ENCODE data around the gene SCAF8. TPM values are rescaled to one million over a fixed set of nuclear protein-coding genes. Genes with fewer than 3 reads are reported as not detected.

SCAF8 gene
- total RNA-seq, 1 donor, result 47.6 TPM

GRCh38 chr6:154719433-154719832 lies 13.8 kb upstream of the SCAF8 start:
- no peak overlapping the region for H3K4me3 ChIP-seq (ENCODE audit: low read depth, low read length)
- no peak for DNase-seq (ENCODE audit: low read depth)
- TF ChIP-seq, protein P1, sequence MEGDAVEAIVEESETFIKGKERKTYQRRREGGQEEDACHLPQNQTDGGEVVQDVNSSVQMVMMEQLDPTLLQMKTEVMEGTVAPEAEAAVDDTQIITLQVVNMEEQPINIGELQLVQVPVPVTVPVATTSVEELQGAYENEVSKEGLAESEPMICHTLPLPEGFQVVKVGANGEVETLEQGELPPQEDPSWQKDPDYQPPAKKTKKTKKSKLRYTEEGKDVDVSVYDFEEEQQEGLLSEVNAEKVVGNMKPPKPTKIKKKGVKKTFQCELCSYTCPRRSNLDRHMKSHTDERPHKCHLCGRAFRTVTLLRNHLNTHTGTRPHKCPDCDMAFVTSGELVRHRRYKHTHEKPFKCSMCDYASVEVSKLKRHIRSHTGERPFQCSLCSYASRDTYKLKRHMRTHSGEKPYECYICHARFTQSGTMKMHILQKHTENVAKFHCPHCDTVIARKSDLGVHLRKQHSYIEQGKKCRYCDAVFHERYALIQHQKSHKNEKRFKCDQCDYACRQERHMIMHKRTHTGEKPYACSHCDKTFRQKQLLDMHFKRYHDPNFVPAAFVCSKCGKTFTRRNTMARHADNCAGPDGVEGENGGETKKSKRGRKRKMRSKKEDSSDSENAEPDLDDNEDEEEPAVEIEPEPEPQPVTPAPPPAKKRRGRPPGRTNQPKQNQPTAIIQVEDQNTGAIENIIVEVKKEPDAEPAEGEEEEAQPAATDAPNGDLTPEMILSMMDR (IDR thresholded peaks at IDR 0.05; ENCODE audit: insufficient read depth, low read length), result no peak

DNA sequence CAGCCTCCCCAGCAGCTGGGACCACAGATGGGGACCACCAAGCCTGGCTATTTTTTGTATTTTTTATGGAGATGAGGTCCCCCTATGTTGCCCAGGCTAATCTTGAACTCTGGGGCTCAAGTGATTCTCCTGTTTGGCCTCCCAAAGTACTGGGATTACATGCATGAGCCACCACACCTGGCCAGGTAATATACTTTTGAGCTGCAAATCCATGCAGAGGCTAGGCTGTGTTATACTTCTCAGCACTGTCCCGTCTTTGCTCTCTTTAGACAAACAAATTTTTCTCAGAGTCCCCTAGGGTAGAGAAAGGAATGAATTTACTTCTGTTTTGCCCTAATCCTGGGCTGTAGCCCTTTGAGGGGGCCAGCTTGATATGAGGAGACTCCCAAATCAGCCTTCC lies 13.4 kb upstream of the SCAF8 start:
- TF ChIP-seq, protein P1 (IDR thresholded peaks at IDR 0.05; ENCODE audit: insufficient read depth, low read length), result no peak
- H3K4me3 ChIP-seq (ENCODE audit: low read depth, low read length), result no peak overlapping the region
- DNase-seq (ENCODE audit: low read depth), result no peak

DNA sequence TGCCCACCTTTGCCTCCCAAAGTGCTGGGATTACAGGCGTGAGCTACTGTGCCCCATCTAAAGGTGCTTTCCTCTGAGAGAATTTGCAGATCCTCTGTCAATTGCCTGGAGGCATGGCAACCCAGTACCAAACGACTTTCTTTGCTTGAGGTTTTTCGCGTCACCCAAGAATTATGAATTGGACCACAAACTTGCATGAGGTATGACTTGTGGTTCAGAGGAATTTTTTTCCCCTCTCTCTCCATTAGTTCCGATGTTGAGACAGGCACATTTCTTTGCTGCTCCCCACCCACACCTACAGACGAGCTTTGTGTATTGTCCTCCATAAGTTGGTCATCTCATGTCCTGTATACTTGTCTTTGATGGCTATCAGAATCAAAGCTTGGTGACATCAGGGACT lies 11.8 kb upstream of the SCAF8 start:
- TF ChIP-seq, protein P1 (IDR thresholded peaks at IDR 0.05; ENCODE audit: insufficient read depth, low read length), result no peak
- no peak overlapping the region for H3K4me3 ChIP-seq (ENCODE audit: low read depth, low read length)
- no peak for DNase-seq (ENCODE audit: low read depth)

- no peak overlapping the region for H3K4me3 ChIP-seq (ENCODE audit: low read depth, low read length)
- TF ChIP-seq, protein P1 (IDR thresholded peaks at IDR 0.05; ENCODE audit: insufficient read depth, low read length), result no peak
- DNase-seq (ENCODE audit: low read depth), result no peak
Measured at GRCh38 chr6:154726887-154727286, 6.3 kb upstream of the SCAF8 start.

DNA sequence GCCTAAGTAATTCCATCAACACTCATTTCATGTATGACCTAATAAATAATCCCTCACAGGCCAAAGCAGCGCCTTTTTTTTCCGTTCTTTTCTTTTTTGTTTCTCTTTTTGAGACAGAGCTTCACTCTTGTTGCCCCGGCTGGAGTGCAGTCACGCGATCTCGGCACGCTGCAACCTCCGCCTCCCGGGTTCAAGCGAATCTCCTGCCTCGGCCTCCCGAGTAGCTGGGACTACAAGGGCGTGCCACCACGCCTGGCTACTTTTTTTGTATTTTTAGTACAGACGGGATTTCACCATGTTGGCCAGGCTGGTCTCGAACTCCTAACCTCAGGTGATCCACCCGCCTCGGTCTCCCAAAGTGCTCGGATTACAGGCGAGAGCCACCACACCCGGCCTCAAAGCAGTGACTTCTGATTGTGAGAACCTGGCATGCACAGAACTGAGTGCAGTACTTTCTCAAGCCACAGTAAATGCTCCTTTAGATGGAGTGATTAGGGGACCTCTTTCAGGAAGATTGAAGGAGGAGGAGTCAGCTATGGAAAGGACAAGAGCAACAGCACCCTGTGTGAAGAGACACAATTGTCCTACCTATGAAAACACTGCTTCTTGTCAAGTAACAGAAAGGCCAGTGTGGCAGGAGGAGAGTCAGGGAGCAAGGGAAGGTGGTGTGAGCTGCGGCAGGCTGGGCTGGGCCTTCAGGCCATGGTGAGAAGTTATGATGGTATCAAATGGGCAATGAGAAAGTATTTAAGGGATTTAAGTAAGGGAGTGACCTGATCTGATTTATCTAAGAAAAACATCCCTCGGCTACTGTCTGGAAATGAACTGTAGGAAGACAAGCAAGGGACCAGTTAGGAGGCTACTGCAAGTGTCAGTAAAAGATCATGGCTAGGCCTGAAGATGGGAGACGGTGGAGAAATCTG lies 1.7 kb upstream of the SCAF8 start:
- TF ChIP-seq, protein P1 (IDR thresholded peaks at IDR 0.05; ENCODE audit: insufficient read depth, low read length), result no peak
- no peak for DNase-seq (ENCODE audit: low read depth)
- peak overlapping the region; percentile 71 for H3K4me3 ChIP-seq (ENCODE audit: low read depth, low read length)

GRCh38 chr6:154732538-154733182 lies 556 bp upstream of the SCAF8 start:
- DNase-seq (ENCODE audit: low read depth), result peak; percentile 74
- TF ChIP-seq, protein P1 (IDR thresholded peaks at IDR 0.05; ENCODE audit: insufficient read depth, low read length), result no peak
- peak overlapping the region; percentile 71 for H3K4me3 ChIP-seq (ENCODE audit: low read depth, low read length)
